T-cell (primary cell): Measurements from ENCODE around the gene RNASET2. TPM values are rescaled to one million over a fixed set of nuclear protein-coding genes. Genes with fewer than 3 reads are reported as not detected.
A peak's percentile ranks its signal among the peaks of the same experiment; 100 is the strongest.
"Not testable (repeated sequence)": the region's sequence is repeated elsewhere in the genome, so short reads cannot be mapped to it uniquely, and the experiment has no call there.

Source experiments
- ATAC-seq, 4 experiments: fragments of 200-7000 bp in 3 of 4; fragments of 150-1000 bp in 1 of 4; cut with Tn5 transposase; replicated peaks in 1 of 4; 1 replicate in 3 of 4; 2 replicates in 1 of 4; pipeline ENCODE4 v1.10.0; 2021; ENCODE audit warnings: moderate library complexity in 3 of 4, mild to moderate bottlenecking in 2 of 4, moderate number of reproducible peaks in 1 of 4
- CTCF ChIA-PET, 2 donors: fragments of 300-600 bp; sonication (Branson Sonifier 250); formaldehyde crosslinking; loops; one replicate each; lab custom pipeline; 2022; ENCODE audit warnings: antibody characterized with exemption in 2 of 2; lab: Charles Lee
- POLR2A ChIA-PET, 2 donors: fragments of 300-600 bp; sonication (Branson Sonifier 250); formaldehyde crosslinking; loops; one replicate each; lab custom pipeline; 2022; ENCODE audit warnings: antibody characterized with exemption in 2 of 2; lab: Charles Lee
- DNase-seq, 35 experiments: peaks; one replicate each; pipeline versions ENCODE4 v3.0.0 to v3.0.0-alpha.2; 2013 to 2023
- H3K27ac ChIP-seq: one replicate; pipeline ENCODE4 v1.5.1; 2013; ENCODE audit warnings: low read length
- H3K27me3 ChIP-seq, 2 experiments: replicated peaks in 1 of 2; 1 replicate in 1 of 2; 2 replicates in 1 of 2; pipeline versions ENCODE4 v1.6.1 to v1.7.0; 2013; ENCODE audit warnings: low read length in 1 of 2, mixed read lengths in 1 of 2; ENCODE audit not compliant: control insufficient read depth in 2 of 2, insufficient read depth in 2 of 2; ENCODE audit errors: extremely low read depth in 1 of 2
- H3K36me3 ChIP-seq, 2 donors: 1 replicate in 1 of 2; 2 replicates in 1 of 2; pipeline versions ENCODE4 v1.6.1 to v1.7.0; 2013; ENCODE audit warnings: low read length in 1 of 2; ENCODE audit not compliant: control insufficient read depth in 2 of 2, insufficient read depth in 1 of 2; ENCODE audit errors: extremely low read depth in 1 of 2
- H3K4me1 ChIP-seq, 2 experiments: 1 replicate in 1 of 2; 2 replicates in 1 of 2; pipeline versions ENCODE4 v1.6.1 to v1.7.0; 2013; ENCODE audit warnings: low read length in 2 of 2, mixed read lengths in 1 of 2; ENCODE audit not compliant: insufficient read depth in 2 of 2, control insufficient read depth in 1 of 2; ENCODE audit errors: extremely low read depth in 1 of 2
- H3K4me3 ChIP-seq, 2 donors: 1 replicate in 1 of 2; 2 replicates in 1 of 2; pipeline versions ENCODE4 v1.5.1 to v1.7.0; 2013; ENCODE audit warnings: mild to moderate bottlenecking in 2 of 2, low read length in 1 of 2, moderate library complexity in 1 of 2; ENCODE audit not compliant: control insufficient read depth in 1 of 2; ENCODE audit errors: extremely low read depth in 1 of 2
- H3K9me3 ChIP-seq: 2 replicates; pipeline ENCODE4 v1.7.0; 2013
- H3K27ac Mint-ChIP-seq, 2 donors: one replicate each; pipeline ENCODE4 v1.8.0; 2020 to 2021; ENCODE audit warnings: mild to moderate bottlenecking in 2 of 2, mixed read lengths in 2 of 2
- H3K27me3 Mint-ChIP-seq, 2 donors: one replicate each; pipeline ENCODE4 v1.8.0; 2021 to 2022; ENCODE audit warnings: mixed read lengths in 2 of 2
- H3K36me3 Mint-ChIP-seq: one replicate; pipeline ENCODE4 v1.8.0; 2021; ENCODE audit warnings: mixed read lengths
- H3K4me1 Mint-ChIP-seq, 3 donors: one replicate each; pipeline ENCODE4 v1.8.0; 2020 to 2022; ENCODE audit warnings: mixed read lengths in 3 of 3, mild to moderate bottlenecking in 1 of 3
- H3K4me3 Mint-ChIP-seq, 3 donors: one replicate each; pipeline ENCODE4 v1.8.0; 2020 to 2022; ENCODE audit warnings: mild to moderate bottlenecking in 3 of 3, mixed read lengths in 3 of 3, moderate library complexity in 3 of 3
- H3K9me3 Mint-ChIP-seq, 3 donors: one replicate each; pipeline ENCODE4 v1.8.0; 2020 to 2022; ENCODE audit warnings: mixed read lengths in 3 of 3
- WGBS: methylation state at CpG from one replicate; pipeline ENCODE4 v1.1.5; 2013; ENCODE audit warnings: missing lambda C conversion rate; ENCODE audit not compliant: insufficient coverage; 5-methylcytosine and 5-hydroxymethylcytosine counted together
- total RNA-seq, 35 experiments: library from RNA in 6 of 35; stranded (reverse) in 6 of 35; fragments of 120-200 nt in 1 of 35; gene quantifications; one replicate each; pipeline versions ENCODE4 v1.2.1 to v1.2.4 and lab custom pipeline; 2013 to 2026

Gene RNASET2
- total RNA-seq, 5 donors from 2014 or later (not counting 1 experiment from before 2014, with no cell fraction given), result 121 to 275 (median 252) TPM

DNA sequence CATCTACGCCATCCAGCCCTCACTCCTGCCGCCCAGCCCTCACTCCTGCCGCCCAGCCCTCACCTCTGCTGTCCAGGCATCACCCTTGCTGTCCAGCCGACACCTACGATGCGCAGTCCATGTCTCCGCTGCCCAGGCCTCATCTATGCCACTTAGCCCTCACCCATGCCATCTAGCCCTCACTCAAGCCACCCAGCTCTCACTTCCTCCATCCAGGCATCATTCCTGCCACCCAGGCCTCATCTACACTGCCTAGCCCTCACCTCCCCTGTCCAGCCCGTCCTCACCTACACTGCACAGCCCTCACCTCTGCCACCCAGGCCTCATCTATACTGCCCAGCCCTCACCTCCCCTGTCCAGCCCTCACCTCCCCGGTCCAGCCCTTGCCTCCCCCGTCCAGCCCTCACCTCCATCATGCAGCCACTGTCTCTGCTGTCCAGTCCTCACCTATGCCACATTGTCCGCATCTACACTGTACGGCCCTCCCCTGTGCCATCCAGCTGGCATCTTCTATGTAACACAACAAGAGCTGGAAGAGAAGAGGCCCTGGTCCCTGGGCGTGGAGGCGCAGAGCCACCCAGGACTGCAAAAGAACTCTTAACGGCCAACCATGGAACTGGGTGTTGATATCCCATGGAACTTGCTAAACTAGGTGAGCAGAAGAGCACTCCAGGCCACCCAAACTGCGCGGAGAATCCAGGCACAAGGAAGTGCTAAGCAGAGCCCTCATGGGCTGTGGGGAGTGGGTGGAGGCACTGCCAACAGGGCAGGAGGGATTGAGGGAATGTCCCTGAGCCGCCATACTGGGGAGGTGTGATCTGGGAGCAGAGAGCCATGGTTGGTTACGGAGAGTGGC, 31.0 kb downstream of the RNASET2 start:
- no peak overlapping the region for H3K4me3 ChIP-seq
- WGBS, result 97% methylated on average over 16 of the region's 19 CpGs
- ATAC-seq (peak in 1 of 4 experiments; percentile 27), DNase-seq (no peak)
- no peaks in the 10 kb centered on the region for H3K4me1 ChIP-seq
- no peak overlapping the region for H3K27ac ChIP-seq
- Mint-ChIP-seq H3K4me1 (peaks cover 4 to 12% (median 9%) of the 10 kb centered on the region in 3 donors), H3K27ac (peak overlapping the region in 1 of 2 donors; percentile 57), H3K27me3 (no peaks in the 10 kb centered on the region), H3K4me3 (no peak overlapping the region), H3K9me3 (no peaks in the 10 kb centered on the region), H3K36me3 (peaks cover 57% of the 10 kb centered on the region)
- no peaks in the 10 kb centered on the region for H3K9me3 ChIP-seq
- H3K36me3 ChIP-seq, result peaks cover 24 to 28% of the 10 kb centered on the region in 2 donors
- ChIA-PET CTCF (no interaction called here), POLR2A (no interaction called here)
- no peaks in the 10 kb centered on the region for H3K27me3 ChIP-seq

DNA sequence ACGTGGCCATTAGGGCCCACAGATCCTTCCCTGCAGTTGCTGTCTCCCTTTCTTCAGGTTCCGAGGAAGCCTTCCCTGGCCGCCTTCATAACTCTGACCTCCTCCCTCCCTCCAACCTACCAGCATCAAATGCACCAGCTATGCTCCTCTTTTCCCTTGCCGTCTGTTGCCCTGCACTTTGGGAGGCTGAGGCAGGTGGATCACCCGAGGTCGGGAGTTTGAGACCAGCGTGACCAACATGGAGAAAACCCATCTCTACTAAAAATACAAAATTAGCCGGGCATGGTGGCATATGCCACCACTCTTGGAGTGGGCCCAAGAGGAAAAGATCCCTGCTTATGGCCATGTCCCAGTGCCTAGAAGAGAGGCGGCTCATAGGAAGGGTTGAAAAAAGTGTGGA, 31.8 kb downstream of the RNASET2 start:
- no peaks in the 10 kb centered on the region for H3K27me3 ChIP-seq
- H3K36me3 ChIP-seq, result peaks cover 16 to 20% of the 10 kb centered on the region in 2 donors
- Mint-ChIP-seq H3K27me3 (no peaks in the 10 kb centered on the region), H3K36me3 (peaks cover 52% of the 10 kb centered on the region), H3K4me1 (peaks cover under 1 to 6% (median 4%) of the 10 kb centered on the region in 3 donors), H3K9me3 (no peaks in the 10 kb centered on the region), H3K27ac (no peak overlapping the region), H3K4me3 (no peak overlapping the region)
- H3K4me1 ChIP-seq, result no peaks in the 10 kb centered on the region
- no peak overlapping the region for H3K27ac ChIP-seq
- ChIA-PET CTCF (no interaction called here), POLR2A (no interaction called here)
- no peaks in the 10 kb centered on the region for H3K9me3 ChIP-seq
- WGBS, result 100% methylated on average over 3 of the region's 9 CpGs
- ATAC-seq (no peak), DNase-seq (no peak)
- H3K4me3 ChIP-seq, result no peak overlapping the region

DNA sequence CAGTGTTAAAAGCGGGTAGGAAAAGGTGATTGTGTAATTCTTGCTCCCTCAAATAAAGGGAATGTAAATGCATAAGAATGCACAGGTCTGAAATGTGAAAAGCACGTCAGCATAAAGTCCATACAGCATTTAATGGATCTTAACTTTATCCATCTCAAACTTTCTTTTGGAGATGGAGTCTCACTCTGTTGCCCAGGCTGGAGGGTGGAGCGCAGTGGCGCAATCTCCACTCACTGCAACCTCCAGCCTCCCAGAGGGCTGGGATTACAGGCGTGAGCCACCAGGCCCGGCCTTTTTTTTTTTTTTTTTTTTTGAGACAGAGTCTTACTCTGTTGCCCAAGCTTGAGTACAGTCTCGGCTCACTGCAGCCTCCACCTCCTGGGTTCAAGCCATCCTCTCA, 33.4 kb downstream of the RNASET2 start:
- no peaks in the 10 kb centered on the region for H3K4me1 ChIP-seq
- ATAC-seq, result no peak
- no peaks in the 10 kb centered on the region for H3K9me3 ChIP-seq
- H3K27me3 Mint-ChIP-seq, result no peaks in the 10 kb centered on the region
- no peak overlapping the region for H3K27ac Mint-ChIP-seq
- H3K36me3 Mint-ChIP-seq, result peaks cover 49% of the 10 kb centered on the region
- H3K4me1 Mint-ChIP-seq, result peaks cover 0 to 4% (median 3%) of the 10 kb centered on the region in 3 donors
- WGBS, result no CpG with 5 or more reads among the region's 7 CpGs
- ChIA-PET POLR2A (no interaction called here), CTCF (interaction anchor here in 1 of 2 donors (0.7 kb wide), 1 partner anchor 12 kb away, joined by 3 read pairs; no protein-coding TSS in a partner anchor)
- no peaks in the 10 kb centered on the region for H3K27me3 ChIP-seq
- DNase-seq, result no peak
- H3K4me3 Mint-ChIP-seq, result no peak overlapping the region
- H3K36me3 ChIP-seq, result peaks cover 3 to 5% of the 10 kb centered on the region in 2 donors
- no peaks in the 10 kb centered on the region for H3K9me3 Mint-ChIP-seq
- H3K27ac ChIP-seq, result no peak overlapping the region
- no peak overlapping the region for H3K4me3 ChIP-seq

DNA sequence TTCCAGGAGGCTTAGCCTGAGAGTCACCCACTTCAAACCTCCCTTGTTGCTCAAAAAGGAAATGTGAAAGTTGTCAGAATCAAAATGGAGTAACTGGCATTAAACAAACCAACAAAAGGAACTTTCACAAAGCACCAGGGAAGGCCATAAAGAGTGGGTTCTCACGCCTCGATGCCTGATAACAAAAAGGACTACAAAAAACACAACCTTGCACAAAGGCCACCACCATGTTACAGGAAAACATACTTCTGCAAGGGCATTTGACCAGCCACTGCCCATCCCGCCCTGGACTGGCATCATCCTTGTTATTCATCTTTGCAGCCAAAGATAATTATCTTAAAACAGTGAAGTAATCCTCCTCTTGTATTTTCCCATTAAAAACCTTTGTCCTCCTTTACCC, 34.8 kb downstream of the RNASET2 start:
- no peak overlapping the region for H3K27ac Mint-ChIP-seq

DNA sequence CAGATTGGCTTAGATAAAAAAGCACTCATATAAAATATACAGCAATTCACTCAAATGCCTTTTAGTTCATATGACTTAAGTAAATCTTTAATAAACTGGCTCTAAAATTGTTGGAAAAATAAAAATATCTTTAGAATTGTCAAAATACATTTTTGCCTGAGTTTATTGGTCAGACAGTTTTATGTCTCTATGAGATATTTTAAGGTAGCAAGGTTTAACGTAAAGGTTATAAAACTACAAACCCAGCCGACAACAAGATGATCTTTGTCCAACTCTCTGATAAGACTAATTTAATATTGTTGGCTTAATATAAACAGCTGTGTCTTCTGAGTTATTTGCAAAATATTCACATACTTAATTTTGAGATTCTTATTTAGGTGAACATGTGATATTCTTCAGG, 39.5 kb downstream of the RNASET2 start:
- Histone ChIP-seq H3K27me3 (no peaks in the 10 kb centered on the region), H3K27ac (no peak overlapping the region), H3K4me3 (no peak overlapping the region), H3K36me3 (no peaks in the 10 kb centered on the region), H3K9me3 (no peaks in the 10 kb centered on the region), H3K4me1 (no peaks in the 10 kb centered on the region)
- Mint-ChIP-seq H3K27ac (no peak overlapping the region), H3K9me3 (peaks cover 0 to 9% (median 3%) of the 10 kb centered on the region in 3 donors), H3K4me1 (no peaks in the 10 kb centered on the region), H3K27me3 (no peaks in the 10 kb centered on the region), H3K36me3 (peaks cover 43% of the 10 kb centered on the region), H3K4me3 (no peak overlapping the region)
- no CpG with 5 or more reads among the region's 2 CpGs for WGBS
- DNase-seq (no peak), ATAC-seq (no peak)
- ChIA-PET CTCF (interaction anchor here in 1 of 2 donors (1.2 kb wide), 1 partner anchor 72 kb away, joined by 3 read pairs; no protein-coding TSS in a partner anchor), POLR2A (no interaction called here)

More for the DNA sequence above, 34.8 kb downstream of the RNASET2 start:
- peaks cover 0 to 4% (median 1%) of the 10 kb centered on the region in 3 donors for H3K4me1 Mint-ChIP-seq
- ATAC-seq (no peak), DNase-seq (no peak)
- no CpG with 5 or more reads among the region's 3 CpGs for WGBS
- H3K36me3 Mint-ChIP-seq, result peaks cover 38% of the 10 kb centered on the region
- Histone ChIP-seq H3K27me3 (no peaks in the 10 kb centered on the region), H3K4me3 (no peak overlapping the region), H3K36me3 (peaks cover 0 to 1% of the 10 kb centered on the region in 2 donors), H3K27ac (no peak overlapping the region), H3K9me3 (no peaks in the 10 kb centered on the region), H3K4me1 (no peaks in the 10 kb centered on the region)
- H3K9me3 Mint-ChIP-seq, result peaks cover 0 to 1% (median 0%) of the 10 kb centered on the region in 3 donors
- CTCF ChIA-PET, result no interaction called here
- H3K27me3 Mint-ChIP-seq, result no peaks in the 10 kb centered on the region
- POLR2A ChIA-PET, result no interaction called here
- no peak overlapping the region for H3K4me3 Mint-ChIP-seq

DNA sequence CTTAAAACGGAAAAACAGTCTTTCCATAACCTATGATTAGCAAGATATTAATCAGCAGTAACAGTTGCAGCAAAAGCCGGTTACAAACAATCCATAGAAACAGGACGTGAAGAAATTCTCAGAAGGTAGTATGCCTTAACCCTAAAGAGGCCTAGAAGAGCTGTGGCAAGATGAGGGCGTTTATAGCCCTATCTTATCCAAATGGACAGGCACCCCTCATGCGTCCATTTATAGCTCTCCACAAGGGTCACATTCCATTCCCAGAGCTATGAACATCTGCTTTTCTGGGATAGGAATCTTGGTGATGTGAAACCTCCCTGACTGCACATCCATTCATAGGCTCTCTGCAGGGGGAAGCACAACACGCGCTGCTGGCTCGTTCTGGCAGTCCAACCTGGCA, 40.9 kb downstream of the RNASET2 start:
- H3K4me3 ChIP-seq, DNase-seq, H3K27ac ChIP-seq, H3K4me1 Mint-ChIP-seq, POLR2A ChIA-PET, ATAC-seq, H3K27me3 Mint-ChIP-seq, H3K27ac Mint-ChIP-seq, H3K4me1 ChIP-seq, H3K4me3 Mint-ChIP-seq, H3K27me3 ChIP-seq, H3K36me3 ChIP-seq, CTCF ChIA-PET, H3K9me3 ChIP-seq, H3K9me3 Mint-ChIP-seq: not testable (repeated sequence)
- peaks cover 44% of the 10 kb centered on the region for H3K36me3 Mint-ChIP-seq
- WGBS, result 96% methylated on average over 5 of the region's 8 CpGs
